HG03460 (cell line): Measurements from ENCODE around the gene NIPAL3.

Source experiments
- ATAC-seq: cut with Tn5 transposase; IDR thresholded peaks from one replicate; pipeline ENCODE4 v1.9.1; 2021; ENCODE audit not compliant: unreplicated experiment

The NIPAL3 gene

GRCh38 chr1:24415334-24415909 lies at the start of gene NIPAL3:
Gene NIPAL3, plus strand, starts transcription at chr1:24415802. Its CDS starts 3,746 bp downstream, at chr1:24419548.
- ATAC-seq = peak; percentile 97

- no peak for ATAC-seq
Observed at GRCh38 chr1:24366707-24367106, 48.9 kb upstream of the NIPAL3 start.

- no peak for ATAC-seq
Observed at GRCh38 chr1:24369199-24369598, 46.4 kb upstream of the NIPAL3 start.

GRCh38 chr1:24369801-24370200 lies 45.8 kb upstream of the NIPAL3 start:
- ATAC-seq = no peak

GRCh38 chr1:24373044-24373443 lies 42.6 kb upstream of the NIPAL3 start:
- no peak for ATAC-seq

GRCh38 chr1:24373710-24374109 lies 41.9 kb upstream of the NIPAL3 start:
- no peak for ATAC-seq

GRCh38 chr1:24374891-24375786 lies 40.5 kb upstream of the NIPAL3 start:
- ATAC-seq = no peak

- no peak for ATAC-seq
Observed at GRCh38 chr1:24379733-24380315, 35.8 kb upstream of the NIPAL3 start.

- no peak for ATAC-seq
Observed at GRCh38 chr1:24380508-24380907, 35.1 kb upstream of the NIPAL3 start.

GRCh38 chr1:24381256-24381655 lies 34.3 kb upstream of the NIPAL3 start:
- ATAC-seq = no peak

GRCh38 chr1:24382165-24382577 lies 33.4 kb upstream of the NIPAL3 start:
- no peak for ATAC-seq

- ATAC-seq = no peak
Observed at GRCh38 chr1:24383381-24383940, 32.1 kb upstream of the NIPAL3 start.

- ATAC-seq = peak; percentile 61
Observed at GRCh38 chr1:24384251-24385090, 31.1 kb upstream of the NIPAL3 start.

GRCh38 chr1:24385160-24385940 lies 30.3 kb upstream of the NIPAL3 start:
- no peak for ATAC-seq

GRCh38 chr1:24386241-24386640 lies 29.4 kb upstream of the NIPAL3 start:
- ATAC-seq = no peak

GRCh38 chr1:24386931-24387330 lies 28.7 kb upstream of the NIPAL3 start:
- no peak for ATAC-seq

- no peak for ATAC-seq
Observed at GRCh38 chr1:24387636-24388175, 27.9 kb upstream of the NIPAL3 start.

- no peak for ATAC-seq
Observed at GRCh38 chr1:24388331-24388885, 27.2 kb upstream of the NIPAL3 start.

GRCh38 chr1:24389231-24389678 lies 26.3 kb upstream of the NIPAL3 start:
- no peak for ATAC-seq
